ENCODE measurements around the gene PLXNA4. TPM values are rescaled to one million over a fixed set of nuclear protein-coding genes. Genes with fewer than 3 reads are reported as not detected.

Gene PLXNA4
- total and polyA plus RNA-seq, 2 experiments from 2014 or later, result 0.08 to 0.80 TPM

DNA sequence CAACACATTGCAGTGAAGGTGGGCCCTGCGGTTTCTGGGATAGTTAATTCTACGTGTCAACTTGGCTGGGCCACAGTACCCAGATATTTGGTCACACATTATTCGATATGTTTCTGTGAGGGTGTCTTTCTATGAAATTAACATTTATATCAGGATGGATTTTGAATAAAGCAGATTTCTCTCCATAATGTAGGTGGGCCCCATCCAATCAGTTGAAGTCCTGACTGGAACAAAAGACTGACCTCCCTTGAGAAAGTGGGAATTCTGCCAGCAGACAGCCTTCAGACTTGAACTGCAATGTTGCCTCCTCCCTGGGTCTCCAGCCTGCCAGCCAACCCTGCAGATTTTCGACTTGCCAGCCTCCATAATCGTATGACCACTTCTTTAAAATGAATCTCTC, 420.6 kb downstream of the PLXNA4 start:
- Histone ChIP-seq H3K27me3 (ENCODE audit: insufficient read depth) (no peaks in the 10 kb centered on the region), H4K20me1 (replicated peaks; ENCODE audit: insufficient read depth) (no peaks in the 10 kb centered on the region), H3K27ac (ENCODE audit: low read depth) (no peak overlapping the region), H3F3A (replicated peaks; ENCODE audit: low read depth) (no peaks in the 10 kb centered on the region), H3K4me3 (no peak overlapping the region), H2AFZ (no peak overlapping the region), H3K9me2 (ENCODE audit: insufficient read depth) (0 out of 2 replicates have a peak, but pooled peaks cover under 1% of the 10 kb centered on the region), H3K4me1 (ENCODE audit: insufficient read depth) (no peaks in the 10 kb centered on the region), H3K36me3 (ENCODE audit: insufficient read depth) (no peaks in the 10 kb centered on the region), H3K79me2 (replicated peaks; ENCODE audit: insufficient read depth) (no peaks in the 10 kb centered on the region), H3K4me2 (no peak overlapping the region)
- DNase-seq (ENCODE audit: low spot score) (no peak), ATAC-seq (no peak)
- peaks cover 3% of the 10 kb centered on the region; the same call in 2 of the 3 replicates for H3K9me3 Mint-ChIP-seq
- TF ChIP-seq EZH2phosphoT487 (IDR thresholded peaks at IDR 0.05; ENCODE audit: unreplicated experiment) (no peak), ZNF114 (CRISPR knock-in tag; IDR thresholded peaks at IDR 0.05) (no peak), NANOG (IDR thresholded peaks at IDR 0.05; ENCODE audit: borderline replicate concordance) (no peak)
- TF ChIP-seq, protein P1, sequence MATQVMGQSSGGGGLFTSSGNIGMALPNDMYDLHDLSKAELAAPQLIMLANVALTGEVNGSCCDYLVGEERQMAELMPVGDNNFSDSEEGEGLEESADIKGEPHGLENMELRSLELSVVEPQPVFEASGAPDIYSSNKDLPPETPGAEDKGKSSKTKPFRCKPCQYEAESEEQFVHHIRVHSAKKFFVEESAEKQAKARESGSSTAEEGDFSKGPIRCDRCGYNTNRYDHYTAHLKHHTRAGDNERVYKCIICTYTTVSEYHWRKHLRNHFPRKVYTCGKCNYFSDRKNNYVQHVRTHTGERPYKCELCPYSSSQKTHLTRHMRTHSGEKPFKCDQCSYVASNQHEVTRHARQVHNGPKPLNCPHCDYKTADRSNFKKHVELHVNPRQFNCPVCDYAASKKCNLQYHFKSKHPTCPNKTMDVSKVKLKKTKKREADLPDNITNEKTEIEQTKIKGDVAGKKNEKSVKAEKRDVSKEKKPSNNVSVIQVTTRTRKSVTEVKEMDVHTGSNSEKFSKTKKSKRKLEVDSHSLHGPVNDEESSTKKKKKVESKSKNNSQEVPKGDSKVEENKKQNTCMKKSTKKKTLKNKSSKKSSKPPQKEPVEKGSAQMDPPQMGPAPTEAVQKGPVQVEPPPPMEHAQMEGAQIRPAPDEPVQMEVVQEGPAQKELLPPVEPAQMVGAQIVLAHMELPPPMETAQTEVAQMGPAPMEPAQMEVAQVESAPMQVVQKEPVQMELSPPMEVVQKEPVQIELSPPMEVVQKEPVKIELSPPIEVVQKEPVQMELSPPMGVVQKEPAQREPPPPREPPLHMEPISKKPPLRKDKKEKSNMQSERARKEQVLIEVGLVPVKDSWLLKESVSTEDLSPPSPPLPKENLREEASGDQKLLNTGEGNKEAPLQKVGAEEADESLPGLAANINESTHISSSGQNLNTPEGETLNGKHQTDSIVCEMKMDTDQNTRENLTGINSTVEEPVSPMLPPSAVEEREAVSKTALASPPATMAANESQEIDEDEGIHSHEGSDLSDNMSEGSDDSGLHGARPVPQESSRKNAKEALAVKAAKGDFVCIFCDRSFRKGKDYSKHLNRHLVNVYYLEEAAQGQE (IDR thresholded peaks at IDR 0.05; ENCODE audit: unreplicated experiment), result no peak
- no peak overlapping the region for H3K27ac Mint-ChIP-seq
- no peak overlapping the region for H3K4me3 Mint-ChIP-seq
- peaks cover 12% of the 10 kb centered on the region for H3K27me3 Mint-ChIP-seq (ENCODE audit: insufficient read depth, low read depth, poor library complexity)
- peaks cover 3% of the 10 kb centered on the region; the same call in 1 of the 3 replicates for H3K36me3 Mint-ChIP-seq (ENCODE audit: low read depth)
- peaks cover 20% of the 10 kb centered on the region for H3K4me1 Mint-ChIP-seq

DNA sequence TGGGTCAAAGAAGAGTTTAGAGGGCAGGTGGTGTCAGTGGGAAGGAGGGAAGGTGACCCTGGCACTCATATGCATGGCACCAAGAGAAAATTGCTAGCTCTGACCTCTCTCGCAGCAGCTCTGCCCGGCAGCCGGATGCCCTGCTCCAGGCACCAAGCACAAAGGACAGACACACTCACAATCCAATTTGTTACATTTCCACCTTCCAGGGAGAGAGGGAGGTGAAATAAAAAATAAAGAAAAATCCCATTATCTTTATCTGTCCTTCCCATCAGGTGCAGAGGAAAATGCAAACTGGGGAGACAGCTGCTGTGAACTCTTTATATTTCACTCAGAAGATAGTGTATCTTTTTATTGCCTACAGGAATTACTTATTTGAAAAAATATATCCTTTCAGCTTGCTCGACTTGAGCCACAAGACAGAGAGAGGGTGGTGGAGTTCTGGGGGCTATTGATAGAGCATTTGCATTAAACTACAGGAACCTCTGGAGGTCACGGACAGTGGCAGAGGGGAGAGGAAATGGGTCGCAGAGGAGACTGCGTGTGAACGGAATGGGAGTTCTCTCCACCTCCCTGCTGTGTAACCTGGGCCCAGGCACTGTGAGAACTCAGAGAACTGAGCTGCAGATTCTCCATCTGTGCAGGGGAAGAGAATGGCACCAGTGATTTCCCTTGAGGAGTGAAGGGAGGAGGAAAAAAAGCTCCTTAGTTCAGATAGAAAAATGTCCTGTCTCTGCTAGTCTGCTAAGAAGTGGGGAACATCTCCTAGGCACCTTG, 421.4 kb downstream of the PLXNA4 start:
- peak; percentile 81 for ATAC-seq
- no peaks in the 10 kb centered on the region for H3F3A ChIP-seq (replicated peaks; ENCODE audit: low read depth)
- H3K9me2 ChIP-seq (ENCODE audit: insufficient read depth), result 0 out of 2 replicates have a peak, but pooled peaks cover 4% of the 10 kb centered on the region
- no peaks in the 10 kb centered on the region for H3K36me3 ChIP-seq (ENCODE audit: insufficient read depth)
- peaks cover 3% of the 10 kb centered on the region; the same call in 2 of the 3 replicates for H3K9me3 Mint-ChIP-seq
- peaks cover 3% of the 10 kb centered on the region; the same call in 1 of the 3 replicates for H3K36me3 Mint-ChIP-seq (ENCODE audit: low read depth)
- H3K27me3 ChIP-seq (ENCODE audit: insufficient read depth), result no peaks in the 10 kb centered on the region
- no peak overlapping the region; the same call in 1 of the 2 replicates for H2AFZ ChIP-seq
- no peak overlapping the region; the same call in 1 of the 2 replicates for H3K4me2 ChIP-seq
- H3K4me3 Mint-ChIP-seq, result peak overlapping the region; percentile 34; the same call in 1 of the 3 replicates
- H3K27ac ChIP-seq (ENCODE audit: low read depth), result no peak overlapping the region
- H3K79me2 ChIP-seq (replicated peaks; ENCODE audit: insufficient read depth), result no peaks in the 10 kb centered on the region
- no peaks in the 10 kb centered on the region for H3K4me1 ChIP-seq (ENCODE audit: insufficient read depth)
- no peaks in the 10 kb centered on the region for H4K20me1 ChIP-seq (replicated peaks; ENCODE audit: insufficient read depth)
- peak overlapping the region; percentile 58; the same call in 1 of the 2 replicates for H3K27ac Mint-ChIP-seq
- H3K4me3 ChIP-seq, result no peak overlapping the region
- DNase-seq (ENCODE audit: low spot score), result peak; percentile 17
- H3K27me3 Mint-ChIP-seq (ENCODE audit: insufficient read depth, low read depth, poor library complexity), result peaks cover 10% of the 10 kb centered on the region
- peaks cover 20% of the 10 kb centered on the region for H3K4me1 Mint-ChIP-seq
- TF ChIP-seq, protein P2, sequence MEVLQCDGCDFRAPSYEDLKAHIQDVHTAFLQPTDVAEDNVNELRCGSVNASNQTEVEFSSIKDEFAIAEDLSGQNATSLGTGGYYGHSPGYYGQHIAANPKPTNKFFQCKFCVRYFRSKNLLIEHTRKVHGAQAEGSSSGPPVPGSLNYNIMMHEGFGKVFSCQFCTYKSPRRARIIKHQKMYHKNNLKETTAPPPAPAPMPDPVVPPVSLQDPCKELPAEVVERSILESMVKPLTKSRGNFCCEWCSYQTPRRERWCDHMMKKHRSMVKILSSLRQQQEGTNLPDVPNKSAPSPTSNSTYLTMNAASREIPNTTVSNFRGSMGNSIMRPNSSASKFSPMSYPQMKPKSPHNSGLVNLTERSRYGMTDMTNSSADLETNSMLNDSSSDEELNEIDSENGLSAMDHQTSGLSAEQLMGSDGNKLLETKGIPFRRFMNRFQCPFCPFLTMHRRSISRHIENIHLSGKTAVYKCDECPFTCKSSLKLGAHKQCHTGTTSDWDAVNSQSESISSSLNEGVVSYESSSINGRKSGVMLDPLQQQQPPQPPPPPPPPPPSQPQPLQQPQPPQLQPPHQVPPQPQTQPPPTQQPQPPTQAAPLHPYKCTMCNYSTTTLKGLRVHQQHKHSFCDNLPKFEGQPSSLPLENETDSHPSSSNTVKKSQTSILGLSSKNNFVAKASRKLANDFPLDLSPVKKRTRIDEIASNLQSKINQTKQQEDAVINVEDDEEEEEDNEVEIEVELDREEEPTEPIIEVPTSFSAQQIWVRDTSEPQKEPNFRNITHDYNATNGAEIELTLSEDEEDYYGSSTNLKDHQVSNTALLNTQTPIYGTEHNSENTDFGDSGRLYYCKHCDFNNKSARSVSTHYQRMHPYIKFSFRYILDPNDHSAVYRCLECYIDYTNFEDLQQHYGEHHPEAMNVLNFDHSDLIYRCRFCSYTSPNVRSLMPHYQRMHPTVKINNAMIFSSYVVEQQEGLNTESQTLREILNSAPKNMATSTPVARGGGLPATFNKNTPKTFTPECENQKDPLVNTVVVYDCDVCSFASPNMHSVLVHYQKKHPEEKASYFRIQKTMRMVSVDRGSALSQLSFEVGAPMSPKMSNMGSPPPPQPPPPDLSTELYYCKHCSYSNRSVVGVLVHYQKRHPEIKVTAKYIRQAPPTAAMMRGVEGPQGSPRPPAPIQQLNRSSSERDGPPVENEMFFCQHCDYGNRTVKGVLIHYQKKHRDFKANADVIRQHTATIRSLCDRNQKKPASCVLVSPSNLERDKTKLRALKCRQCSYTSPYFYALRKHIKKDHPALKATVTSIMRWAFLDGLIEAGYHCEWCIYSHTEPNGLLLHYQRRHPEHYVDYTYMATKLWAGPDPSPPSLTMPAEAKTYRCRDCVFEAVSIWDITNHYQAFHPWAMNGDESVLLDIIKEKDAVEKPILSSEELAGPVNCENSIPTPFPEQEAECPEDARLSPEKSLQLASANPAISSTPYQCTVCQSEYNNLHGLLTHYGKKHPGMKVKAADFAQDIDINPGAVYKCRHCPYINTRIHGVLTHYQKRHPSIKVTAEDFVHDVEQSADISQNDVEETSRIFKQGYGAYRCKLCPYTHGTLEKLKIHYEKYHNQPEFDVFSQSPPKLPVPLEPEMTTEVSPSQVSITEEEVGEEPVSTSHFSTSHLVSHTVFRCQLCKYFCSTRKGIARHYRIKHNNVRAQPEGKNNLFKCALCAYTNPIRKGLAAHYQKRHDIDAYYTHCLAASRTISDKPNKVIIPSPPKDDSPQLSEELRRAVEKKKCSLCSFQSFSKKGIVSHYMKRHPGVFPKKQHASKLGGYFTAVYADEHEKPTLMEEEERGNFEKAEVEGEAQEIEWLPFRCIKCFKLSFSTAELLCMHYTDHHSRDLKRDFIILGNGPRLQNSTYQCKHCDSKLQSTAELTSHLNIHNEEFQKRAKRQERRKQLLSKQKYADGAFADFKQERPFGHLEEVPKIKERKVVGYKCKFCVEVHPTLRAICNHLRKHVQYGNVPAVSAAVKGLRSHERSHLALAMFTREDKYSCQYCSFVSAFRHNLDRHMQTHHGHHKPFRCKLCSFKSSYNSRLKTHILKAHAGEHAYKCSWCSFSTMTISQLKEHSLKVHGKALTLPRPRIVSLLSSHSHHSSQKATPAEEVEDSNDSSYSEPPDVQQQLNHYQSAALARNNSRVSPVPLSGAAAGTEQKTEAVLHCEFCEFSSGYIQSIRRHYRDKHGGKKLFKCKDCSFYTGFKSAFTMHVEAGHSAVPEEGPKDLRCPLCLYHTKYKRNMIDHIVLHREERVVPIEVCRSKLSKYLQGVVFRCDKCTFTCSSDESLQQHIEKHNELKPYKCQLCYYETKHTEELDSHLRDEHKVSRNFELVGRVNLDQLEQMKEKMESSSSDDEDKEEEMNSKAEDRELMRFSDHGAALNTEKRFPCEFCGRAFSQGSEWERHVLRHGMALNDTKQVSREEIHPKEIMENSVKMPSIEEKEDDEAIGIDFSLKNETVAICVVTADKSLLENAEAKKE (CRISPR knock-in tag; IDR thresholded peaks at IDR 0.05), result no peak
- TF ChIP-seq, protein P3, sequence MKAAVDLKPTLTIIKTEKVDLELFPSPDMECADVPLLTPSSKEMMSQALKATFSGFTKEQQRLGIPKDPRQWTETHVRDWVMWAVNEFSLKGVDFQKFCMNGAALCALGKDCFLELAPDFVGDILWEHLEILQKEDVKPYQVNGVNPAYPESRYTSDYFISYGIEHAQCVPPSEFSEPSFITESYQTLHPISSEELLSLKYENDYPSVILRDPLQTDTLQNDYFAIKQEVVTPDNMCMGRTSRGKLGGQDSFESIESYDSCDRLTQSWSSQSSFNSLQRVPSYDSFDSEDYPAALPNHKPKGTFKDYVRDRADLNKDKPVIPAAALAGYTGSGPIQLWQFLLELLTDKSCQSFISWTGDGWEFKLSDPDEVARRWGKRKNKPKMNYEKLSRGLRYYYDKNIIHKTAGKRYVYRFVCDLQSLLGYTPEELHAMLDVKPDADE (IDR thresholded peaks at IDR 0.05), result no peak
- no peak for TF ChIP-seq JUNB (IDR thresholded peaks at IDR 0.05; ENCODE audit: unreplicated experiment)

Data from GM23338 (cell line).